ENCODE data around the gene CCDC187. TPM values are rescaled to one million over a fixed set of nuclear protein-coding genes. Genes with fewer than 3 reads are reported as not detected.

Gene CCDC187
- total RNA-seq, 2 experiments from 2014 or later, result not detected

- CTCF ChIA-PET, result interaction anchor here (0.8 to 1.0 kb wide), 2 partner anchors 28 to 65 kb away, joined by 3 read pairs; no protein-coding TSS in a partner anchor
- Mint-ChIP-seq H3K27ac (no peak overlapping the region), H3K36me3 (no peaks in the 10 kb centered on the region), H3K9me3 (ENCODE audit: low read depth) (no peaks in the 10 kb centered on the region), H3K27me3 (no peaks in the 10 kb centered on the region), H3K4me3 (no peak overlapping the region), H3K4me1 (peaks cover 4% of the 10 kb centered on the region)
- ATAC-seq (no peak), DNase-seq (no peak)
These were observed 31.6 kb upstream of the CCDC187 start for GRCh38 chr9:136335296-136336155.

DNA sequence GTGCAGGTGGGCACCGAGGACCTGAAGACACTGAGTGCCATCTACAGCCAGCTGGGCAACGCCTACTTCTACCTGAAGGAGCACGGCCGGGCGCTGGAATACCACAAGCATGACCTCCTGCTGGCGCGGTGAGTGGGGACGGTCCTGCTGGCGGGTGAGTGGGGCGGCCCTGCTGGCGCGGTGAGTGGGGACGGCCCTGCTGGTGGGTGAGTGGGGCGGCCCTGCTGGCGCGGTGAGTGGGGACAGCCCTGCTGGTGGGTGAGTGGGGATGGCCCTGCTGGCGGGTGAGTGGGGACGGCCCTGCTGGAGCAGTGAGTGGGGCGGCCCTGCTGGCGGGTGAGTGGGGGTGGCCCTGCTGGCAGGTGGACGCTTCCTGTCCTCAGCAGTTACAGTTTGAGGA lies 30.6 kb upstream of the CCDC187 start:
- H3K9me3 Mint-ChIP-seq (ENCODE audit: low read depth), result no peaks in the 10 kb centered on the region

DNA sequence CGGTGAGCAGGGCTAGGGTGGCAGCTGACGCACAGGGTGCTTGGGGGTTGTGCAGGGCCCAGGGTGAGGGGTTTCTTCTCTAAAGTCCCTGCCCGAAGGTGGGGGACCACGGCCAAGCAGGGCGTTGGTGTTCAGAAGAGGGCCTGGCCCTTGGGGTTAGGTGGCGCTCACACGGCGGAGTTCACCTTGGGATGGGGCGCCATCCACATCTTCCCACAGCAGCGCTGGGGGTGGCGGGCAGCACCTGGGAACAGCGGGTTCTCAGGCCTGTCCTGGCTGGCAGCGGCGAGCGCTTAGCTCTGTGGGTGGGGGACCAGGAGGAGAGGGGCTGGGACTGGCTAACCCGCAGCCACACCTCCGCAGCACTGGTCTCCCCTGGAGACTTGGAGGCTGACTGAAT lies 29.6 kb upstream of the CCDC187 start:
- H3K36me3 Mint-ChIP-seq, result no peaks in the 10 kb centered on the region
- ATAC-seq (no peak), DNase-seq (no peak)
- CTCF ChIA-PET, result no interaction called here
- H3K4me3 Mint-ChIP-seq, result no peak overlapping the region
- H3K9me3 Mint-ChIP-seq (ENCODE audit: low read depth), result no peaks in the 10 kb centered on the region
- H3K27me3 Mint-ChIP-seq, result no peaks in the 10 kb centered on the region
- peaks cover 4% of the 10 kb centered on the region for H3K4me1 Mint-ChIP-seq
- H3K27ac Mint-ChIP-seq, result no peak overlapping the region

More for the DNA sequence above, 30.6 kb upstream of the CCDC187 start:
- Mint-ChIP-seq H3K4me3 (no peak overlapping the region), H3K36me3 (no peaks in the 10 kb centered on the region), H3K4me1 (peaks cover 4% of the 10 kb centered on the region), H3K27me3 (no peaks in the 10 kb centered on the region), H3K27ac (no peak overlapping the region)
- DNase-seq (no peak), ATAC-seq (no peak)
- CTCF ChIA-PET, result no interaction called here

DNA sequence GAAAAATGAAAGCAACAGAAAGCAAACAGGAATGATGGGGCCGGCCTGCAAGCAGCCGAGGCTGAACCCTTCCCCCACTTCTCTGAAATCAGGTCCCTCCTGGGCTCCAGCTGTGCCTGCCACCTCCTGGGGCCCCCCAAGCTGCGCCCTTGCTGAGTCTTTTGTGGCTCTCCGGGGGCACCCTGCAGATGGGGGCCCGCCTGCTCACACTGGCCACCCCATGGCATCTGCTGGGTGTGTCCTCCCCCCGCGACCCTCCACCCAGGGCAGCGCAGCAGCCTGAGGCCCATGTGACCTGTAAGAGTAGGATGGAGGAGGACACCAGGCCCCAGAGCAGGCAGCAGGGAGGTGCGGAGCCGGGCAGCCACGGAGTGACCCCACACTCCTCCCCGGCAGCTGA lies 29.2 kb upstream of the CCDC187 start:
- CTCF ChIA-PET, result no interaction called here
- no peak for ATAC-seq
- Mint-ChIP-seq H3K27ac (no peak overlapping the region), H3K4me1 (peaks cover 4% of the 10 kb centered on the region), H3K27me3 (no peaks in the 10 kb centered on the region), H3K36me3 (no peaks in the 10 kb centered on the region), H3K4me3 (no peak overlapping the region), H3K9me3 (ENCODE audit: low read depth) (no peaks in the 10 kb centered on the region)
- DNase-seq, result no peak

GRCh38 chr9:136332482-136332983 lies 28.6 kb upstream of the CCDC187 start:
- CTCF ChIA-PET, result no interaction called here
- Mint-ChIP-seq H3K27ac (no peak overlapping the region), H3K27me3 (no peaks in the 10 kb centered on the region), H3K36me3 (no peaks in the 10 kb centered on the region), H3K9me3 (ENCODE audit: low read depth) (no peaks in the 10 kb centered on the region), H3K4me3 (no peak overlapping the region), H3K4me1 (peaks cover 4% of the 10 kb centered on the region)
- no peak for DNase-seq
- ATAC-seq, result no peak

- Mint-ChIP-seq H3K27me3 (no peaks in the 10 kb centered on the region), H3K4me3 (no peak overlapping the region), H3K9me3 (ENCODE audit: low read depth) (no peaks in the 10 kb centered on the region), H3K27ac (no peak overlapping the region), H3K4me1 (peaks cover 4% of the 10 kb centered on the region), H3K36me3 (no peaks in the 10 kb centered on the region)
- no peak for DNase-seq
- CTCF ChIA-PET, result no interaction called here
- ATAC-seq, result no peak
These were observed 27.9 kb upstream of the CCDC187 start for GRCh38 chr9:136331556-136332481.

GRCh38 chr9:136331030-136331429 lies 27.1 kb upstream of the CCDC187 start:
- Mint-ChIP-seq H3K36me3 (no peaks in the 10 kb centered on the region), H3K4me3 (no peak overlapping the region), H3K27me3 (no peaks in the 10 kb centered on the region), H3K9me3 (ENCODE audit: low read depth) (no peaks in the 10 kb centered on the region), H3K4me1 (peaks cover 4% of the 10 kb centered on the region), H3K27ac (no peak overlapping the region)
- CTCF ChIA-PET, result no interaction called here
- ATAC-seq, result no peak
- no peak for DNase-seq

DNA sequence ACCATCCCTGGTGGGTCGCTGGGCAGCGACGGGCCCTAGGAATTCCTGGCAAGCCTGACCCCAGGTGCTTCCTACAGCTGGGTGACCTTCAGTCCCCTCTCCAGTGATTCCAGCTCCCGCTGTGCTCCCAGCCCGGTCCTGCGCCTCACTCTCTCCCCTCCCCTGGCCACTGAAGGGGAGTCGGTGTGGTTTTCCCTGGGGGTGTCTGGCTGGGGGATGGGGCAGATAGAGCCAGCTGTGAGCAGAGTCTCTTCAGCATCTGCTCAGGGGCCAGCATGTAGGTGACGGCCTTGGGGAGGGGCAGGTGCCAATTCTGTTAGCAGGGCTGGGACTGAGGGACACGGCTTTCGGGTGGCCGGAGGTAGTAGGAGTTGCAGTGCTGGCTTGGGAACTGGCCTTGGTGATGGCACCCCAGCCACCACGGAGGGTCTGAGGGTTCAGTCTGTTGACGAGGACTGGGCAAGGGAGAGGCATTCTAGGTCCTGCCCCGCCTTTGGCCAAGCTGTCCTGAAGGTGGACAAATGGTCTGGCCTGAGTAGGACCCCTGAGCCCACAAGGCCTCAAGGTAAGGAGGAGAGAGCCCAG lies 26.6 kb upstream of the CCDC187 start:
- Mint-ChIP-seq H3K4me3 (no peak overlapping the region), H3K9me3 (ENCODE audit: low read depth) (no peaks in the 10 kb centered on the region), H3K27ac (no peak overlapping the region), H3K4me1 (peaks cover 4% of the 10 kb centered on the region), H3K36me3 (no peaks in the 10 kb centered on the region), H3K27me3 (no peaks in the 10 kb centered on the region)
- CTCF ChIA-PET, result no interaction called here
- DNase-seq (no peak), ATAC-seq (no peak)

GRCh38 chr9:136329636-136330405 lies 25.9 kb upstream of the CCDC187 start:
- DNase-seq (no peak), ATAC-seq (no peak)
- CTCF ChIA-PET, result interaction anchor here (0.8 kb wide), 1 partner anchor 15 kb away, joined by 3 read pairs; no protein-coding TSS in a partner anchor
- Mint-ChIP-seq H3K27ac (no peak overlapping the region), H3K36me3 (no peaks in the 10 kb centered on the region), H3K4me3 (no peak overlapping the region), H3K9me3 (ENCODE audit: low read depth) (no peaks in the 10 kb centered on the region), H3K4me1 (peaks cover 4% of the 10 kb centered on the region), H3K27me3 (no peaks in the 10 kb centered on the region)

DNA sequence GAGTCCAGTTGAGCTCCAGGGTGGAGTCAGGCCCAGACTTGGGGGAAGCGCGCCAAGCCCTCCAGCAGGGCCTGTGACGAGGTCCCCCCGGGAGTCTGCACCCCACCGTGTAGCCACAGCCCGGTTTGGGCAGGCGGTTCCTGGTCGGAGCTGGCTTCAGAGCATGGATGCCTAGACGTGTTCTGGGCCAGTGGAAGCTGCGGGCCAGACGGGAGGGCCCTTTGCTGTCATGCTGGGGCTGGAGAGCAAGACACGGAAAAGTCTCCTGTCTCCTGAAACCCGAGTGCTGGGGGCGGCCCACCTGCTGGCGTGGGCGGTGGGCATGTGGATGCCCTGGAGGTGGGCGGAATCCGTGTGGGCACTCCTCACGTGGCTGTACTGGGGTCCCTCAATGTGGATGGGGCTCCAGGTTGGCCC lies 25.3 kb upstream of the CCDC187 start:
- Mint-ChIP-seq H3K27ac (no peak overlapping the region), H3K9me3 (ENCODE audit: low read depth) (no peaks in the 10 kb centered on the region), H3K36me3 (no peaks in the 10 kb centered on the region), H3K4me1 (peaks cover 4% of the 10 kb centered on the region), H3K27me3 (no peaks in the 10 kb centered on the region), H3K4me3 (no peak overlapping the region)
- DNase-seq (no peak), ATAC-seq (no peak)
- CTCF ChIA-PET, result interaction anchor here (0.8 kb wide), 1 partner anchor 15 kb away, joined by 3 read pairs; no protein-coding TSS in a partner anchor

GRCh38 chr9:136328622-136329041 lies 24.7 kb upstream of the CCDC187 start:
- CTCF ChIA-PET, result interaction anchor here (0.9 kb wide), 1 partner anchor 8 kb away, joined by 3 read pairs; no protein-coding TSS in a partner anchor
- no peak for DNase-seq
- H3K36me3 Mint-ChIP-seq, result no peaks in the 10 kb centered on the region
- no peaks in the 10 kb centered on the region for H3K27me3 Mint-ChIP-seq
- no peaks in the 10 kb centered on the region for H3K9me3 Mint-ChIP-seq (ENCODE audit: low read depth)
- no peak overlapping the region for H3K27ac Mint-ChIP-seq
- peaks cover 4% of the 10 kb centered on the region for H3K4me1 Mint-ChIP-seq
- ATAC-seq, result no peak
- no peak overlapping the region for H3K4me3 Mint-ChIP-seq

DNA sequence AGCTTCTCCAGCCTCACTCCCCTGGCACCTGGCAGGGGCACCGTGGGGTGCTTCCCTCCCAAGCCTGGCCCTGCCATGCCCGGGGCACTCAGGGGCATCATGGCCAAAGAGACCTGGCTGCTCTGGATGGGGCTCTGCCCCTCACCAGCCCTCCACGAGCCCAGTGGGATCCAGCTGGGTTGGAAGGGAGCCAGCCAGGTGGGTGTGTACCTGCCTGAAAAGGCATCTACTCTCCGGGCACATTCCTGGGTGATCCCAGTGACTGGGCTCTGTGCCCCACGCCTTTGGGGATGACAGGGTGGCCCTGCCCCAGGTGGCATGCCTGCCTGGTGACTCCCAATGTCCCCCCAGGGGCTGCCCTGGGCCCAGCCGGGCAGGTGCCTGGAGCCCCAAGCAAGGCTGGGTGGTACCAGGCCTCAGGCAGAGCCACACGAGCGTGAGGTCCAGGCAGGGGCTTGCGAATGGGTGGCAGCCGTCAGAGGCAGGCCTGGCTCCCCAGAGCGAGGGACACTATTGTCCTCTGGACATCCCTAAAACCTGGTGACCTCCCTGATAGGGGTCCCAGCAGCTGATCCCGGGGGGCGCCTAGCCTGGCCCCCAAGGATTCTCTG lies 24.2 kb upstream of the CCDC187 start:
- no peak overlapping the region for H3K27ac Mint-ChIP-seq
- H3K36me3 Mint-ChIP-seq, result no peaks in the 10 kb centered on the region
- peaks cover 4% of the 10 kb centered on the region for H3K4me1 Mint-ChIP-seq
- DNase-seq (no peak), ATAC-seq (no peak)
- H3K9me3 Mint-ChIP-seq (ENCODE audit: low read depth), result no peaks in the 10 kb centered on the region
- no peak overlapping the region for H3K4me3 Mint-ChIP-seq
- no peaks in the 10 kb centered on the region for H3K27me3 Mint-ChIP-seq
- CTCF ChIA-PET, result interaction anchor here (0.9 kb wide), 1 partner anchor 9 kb away, joined by 3 read pairs; no protein-coding TSS in a partner anchor

Data from activated CD8-positive, alpha-beta memory T cell treated with anti-CD3 and anti-CD28 coated beads, Interleukin-2, amount 10 ng/mL, durations not matched to agents 7 days and 5 days (primary cell).